Measurements from ENCODE around the gene GLCCI1. TPM values are rescaled to one million over a fixed set of nuclear protein-coding genes. Genes with fewer than 3 reads are reported as not detected.
"Not testable (repeated sequence)": the region's sequence is repeated elsewhere in the genome, so short reads cannot be mapped to it uniquely, and the experiment has no call there.

Gene GLCCI1
- total and polyA plus RNA-seq, 4 donors = 1.4 to 5.9 (median 4.3) TPM

DNA sequence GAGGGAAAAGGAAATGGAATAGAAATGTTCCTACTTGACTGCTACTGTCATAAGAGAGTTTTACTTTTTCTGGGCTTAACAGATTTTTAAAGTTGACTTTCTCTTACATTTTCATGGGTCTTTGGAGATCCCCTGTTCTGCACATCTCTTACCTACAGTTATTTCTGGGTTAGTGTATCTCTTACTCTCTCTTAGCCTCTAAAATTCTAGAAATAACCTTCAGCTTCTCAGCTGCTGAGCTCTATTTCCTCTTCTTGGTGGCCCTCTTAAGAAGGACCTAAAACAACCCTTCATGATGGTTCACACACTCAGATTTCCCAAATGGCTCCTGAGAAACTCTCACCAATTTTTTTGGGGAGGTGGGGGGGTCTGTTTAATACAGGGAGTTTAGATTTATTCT, 79.5 kb downstream of the GLCCI1 start:
- not testable (repeated sequence) for H3K36me3 ChIP-seq (ENCODE audit: control insufficient read depth in 4 of 4, insufficient read depth in 3 of 4, low read depth in 1 of 4, low read length in 3 of 4); H3K27me3 ChIP-seq (ENCODE audit: control insufficient read depth in 4 of 4, insufficient read depth in 4 of 4, low read length in 3 of 4); H3K9ac ChIP-seq (ENCODE audit: low read depth in 1 of 2, low read length in 2 of 2); H3K4me3 ChIP-seq (ENCODE audit: low read depth in 1 of 3, low read length in 3 of 3); H3K4me1 ChIP-seq (ENCODE audit: control insufficient read depth in 4 of 4, insufficient read depth in 4 of 4, low read length in 3 of 4); H3K27ac ChIP-seq (ENCODE audit: low read depth in 1 of 2, low read length in 2 of 2); DNase-seq (ENCODE audit: low spot score); H3K9me3 ChIP-seq (ENCODE audit: control insufficient read depth in 4 of 4, low read length in 3 of 4)

DNA sequence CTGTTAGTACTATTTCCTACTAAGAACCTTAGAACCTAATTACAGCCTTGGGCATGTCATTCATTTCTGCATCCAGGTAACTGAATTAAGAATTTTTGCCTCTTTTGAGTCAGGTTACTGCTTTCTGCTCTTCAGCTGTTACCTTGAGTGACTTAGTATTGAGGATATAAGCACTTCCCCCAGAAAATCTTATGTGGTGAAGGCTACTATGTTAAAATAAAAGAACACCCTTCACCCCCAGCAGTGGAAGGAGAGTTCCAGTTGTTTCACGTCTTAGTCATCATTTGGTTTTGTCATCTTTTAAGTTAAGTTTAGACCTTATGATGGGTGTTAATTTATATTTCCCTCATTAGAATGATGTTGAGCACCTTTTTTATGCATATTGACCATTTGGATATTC, 82.8 kb downstream of the GLCCI1 start:
- WGBS = 87% methylated on average over 1 of the region's 1 CpG
- H3K4me1 ChIP-seq (ENCODE audit: control insufficient read depth in 4 of 4, insufficient read depth in 4 of 4, low read length in 3 of 4) = no peaks in the 10 kb centered on the region
- TF ChIP-seq FOXA1 (IDR thresholded peaks at IDR 0.05) = no peak
- TF ChIP-seq, protein P1, sequence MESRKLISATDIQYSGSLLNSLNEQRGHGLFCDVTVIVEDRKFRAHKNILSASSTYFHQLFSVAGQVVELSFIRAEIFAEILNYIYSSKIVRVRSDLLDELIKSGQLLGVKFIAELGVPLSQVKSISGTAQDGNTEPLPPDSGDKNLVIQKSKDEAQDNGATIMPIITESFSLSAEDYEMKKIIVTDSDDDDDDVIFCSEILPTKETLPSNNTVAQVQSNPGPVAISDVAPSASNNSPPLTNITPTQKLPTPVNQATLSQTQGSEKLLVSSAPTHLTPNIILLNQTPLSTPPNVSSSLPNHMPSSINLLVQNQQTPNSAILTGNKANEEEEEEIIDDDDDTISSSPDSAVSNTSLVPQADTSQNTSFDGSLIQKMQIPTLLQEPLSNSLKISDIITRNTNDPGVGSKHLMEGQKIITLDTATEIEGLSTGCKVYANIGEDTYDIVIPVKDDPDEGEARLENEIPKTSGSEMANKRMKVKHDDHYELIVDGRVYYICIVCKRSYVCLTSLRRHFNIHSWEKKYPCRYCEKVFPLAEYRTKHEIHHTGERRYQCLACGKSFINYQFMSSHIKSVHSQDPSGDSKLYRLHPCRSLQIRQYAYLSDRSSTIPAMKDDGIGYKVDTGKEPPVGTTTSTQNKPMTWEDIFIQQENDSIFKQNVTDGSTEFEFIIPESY (IDR thresholded peaks at IDR 0.05) = no peak
- TF ChIP-seq, protein P2, sequence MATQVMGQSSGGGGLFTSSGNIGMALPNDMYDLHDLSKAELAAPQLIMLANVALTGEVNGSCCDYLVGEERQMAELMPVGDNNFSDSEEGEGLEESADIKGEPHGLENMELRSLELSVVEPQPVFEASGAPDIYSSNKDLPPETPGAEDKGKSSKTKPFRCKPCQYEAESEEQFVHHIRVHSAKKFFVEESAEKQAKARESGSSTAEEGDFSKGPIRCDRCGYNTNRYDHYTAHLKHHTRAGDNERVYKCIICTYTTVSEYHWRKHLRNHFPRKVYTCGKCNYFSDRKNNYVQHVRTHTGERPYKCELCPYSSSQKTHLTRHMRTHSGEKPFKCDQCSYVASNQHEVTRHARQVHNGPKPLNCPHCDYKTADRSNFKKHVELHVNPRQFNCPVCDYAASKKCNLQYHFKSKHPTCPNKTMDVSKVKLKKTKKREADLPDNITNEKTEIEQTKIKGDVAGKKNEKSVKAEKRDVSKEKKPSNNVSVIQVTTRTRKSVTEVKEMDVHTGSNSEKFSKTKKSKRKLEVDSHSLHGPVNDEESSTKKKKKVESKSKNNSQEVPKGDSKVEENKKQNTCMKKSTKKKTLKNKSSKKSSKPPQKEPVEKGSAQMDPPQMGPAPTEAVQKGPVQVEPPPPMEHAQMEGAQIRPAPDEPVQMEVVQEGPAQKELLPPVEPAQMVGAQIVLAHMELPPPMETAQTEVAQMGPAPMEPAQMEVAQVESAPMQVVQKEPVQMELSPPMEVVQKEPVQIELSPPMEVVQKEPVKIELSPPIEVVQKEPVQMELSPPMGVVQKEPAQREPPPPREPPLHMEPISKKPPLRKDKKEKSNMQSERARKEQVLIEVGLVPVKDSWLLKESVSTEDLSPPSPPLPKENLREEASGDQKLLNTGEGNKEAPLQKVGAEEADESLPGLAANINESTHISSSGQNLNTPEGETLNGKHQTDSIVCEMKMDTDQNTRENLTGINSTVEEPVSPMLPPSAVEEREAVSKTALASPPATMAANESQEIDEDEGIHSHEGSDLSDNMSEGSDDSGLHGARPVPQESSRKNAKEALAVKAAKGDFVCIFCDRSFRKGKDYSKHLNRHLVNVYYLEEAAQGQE (IDR thresholded peaks at IDR 0.05) = no peak
- no peak overlapping the region for H3K4me3 ChIP-seq (ENCODE audit: low read depth in 1 of 3, low read length in 3 of 3)
- H3K9ac ChIP-seq (ENCODE audit: low read depth in 1 of 2, low read length in 2 of 2) = no peak overlapping the region
- H3K27ac ChIP-seq (ENCODE audit: low read depth in 1 of 2, low read length in 2 of 2) = no peak overlapping the region
- H3K27me3 ChIP-seq (ENCODE audit: control insufficient read depth in 4 of 4, insufficient read depth in 4 of 4, low read length in 3 of 4) = no peaks in the 10 kb centered on the region
- H3K9me3 ChIP-seq (ENCODE audit: control insufficient read depth in 4 of 4, low read length in 3 of 4) = no peaks in the 10 kb centered on the region
- peaks cover 0 to 8% (median 2%) of the 10 kb centered on the region in 4 donors for H3K36me3 ChIP-seq (ENCODE audit: control insufficient read depth in 4 of 4, insufficient read depth in 3 of 4, low read depth in 1 of 4, low read length in 3 of 4)
- DNase-seq (ENCODE audit: low spot score) = no peak

DNA sequence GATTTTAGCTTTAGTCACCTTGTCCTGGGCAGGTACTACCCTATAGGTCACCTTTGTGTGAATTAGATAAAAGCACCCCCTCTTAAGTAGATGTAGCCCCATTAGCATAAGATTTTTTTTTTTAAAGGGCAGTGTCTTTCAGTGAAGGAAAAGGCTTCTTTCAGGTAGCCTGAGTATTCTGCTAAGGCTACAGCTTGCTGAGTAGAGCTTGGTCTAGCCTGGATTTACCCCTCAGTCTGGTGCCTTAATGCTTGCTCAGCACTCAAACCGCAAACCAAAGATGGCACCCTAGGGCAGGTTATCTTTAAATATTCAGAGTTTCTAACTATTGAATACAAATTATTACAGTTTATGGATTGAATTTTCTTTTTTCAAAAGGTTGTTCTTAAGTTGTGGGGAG, 83.4 kb downstream of the GLCCI1 start:
- 97% methylated on average over 1 of the region's 1 CpG for WGBS
- no peak overlapping the region for H3K9ac ChIP-seq (ENCODE audit: low read depth in 1 of 2, low read length in 2 of 2)
- H3K4me3 ChIP-seq (ENCODE audit: low read depth in 1 of 3, low read length in 3 of 3) = no peak overlapping the region
- no peaks in the 10 kb centered on the region for H3K4me1 ChIP-seq (ENCODE audit: control insufficient read depth in 4 of 4, insufficient read depth in 4 of 4, low read length in 3 of 4)
- H3K9me3 ChIP-seq (ENCODE audit: control insufficient read depth in 4 of 4, low read length in 3 of 4) = no peaks in the 10 kb centered on the region
- peaks cover 0 to 12% (median 3%) of the 10 kb centered on the region in 4 donors for H3K36me3 ChIP-seq (ENCODE audit: control insufficient read depth in 4 of 4, insufficient read depth in 3 of 4, low read depth in 1 of 4, low read length in 3 of 4)
- TF ChIP-seq, protein P1 (IDR thresholded peaks at IDR 0.05) = no peak
- TF ChIP-seq TAF1 (conservative IDR thresholded peaks at IDR 0.05) (no peak), YY1 (IDR thresholded peaks at IDR 0.05) (no peak), SP1 (IDR thresholded peaks at IDR 0.05) (no peak), HNF4A (conservative IDR thresholded peaks at IDR 0.05) (no peak), HNF4G (IDR thresholded peaks at IDR 0.05) (no peak)
- TF ChIP-seq, protein P2 (IDR thresholded peaks at IDR 0.05) = no peak
- TF ChIP-seq, protein P3, sequence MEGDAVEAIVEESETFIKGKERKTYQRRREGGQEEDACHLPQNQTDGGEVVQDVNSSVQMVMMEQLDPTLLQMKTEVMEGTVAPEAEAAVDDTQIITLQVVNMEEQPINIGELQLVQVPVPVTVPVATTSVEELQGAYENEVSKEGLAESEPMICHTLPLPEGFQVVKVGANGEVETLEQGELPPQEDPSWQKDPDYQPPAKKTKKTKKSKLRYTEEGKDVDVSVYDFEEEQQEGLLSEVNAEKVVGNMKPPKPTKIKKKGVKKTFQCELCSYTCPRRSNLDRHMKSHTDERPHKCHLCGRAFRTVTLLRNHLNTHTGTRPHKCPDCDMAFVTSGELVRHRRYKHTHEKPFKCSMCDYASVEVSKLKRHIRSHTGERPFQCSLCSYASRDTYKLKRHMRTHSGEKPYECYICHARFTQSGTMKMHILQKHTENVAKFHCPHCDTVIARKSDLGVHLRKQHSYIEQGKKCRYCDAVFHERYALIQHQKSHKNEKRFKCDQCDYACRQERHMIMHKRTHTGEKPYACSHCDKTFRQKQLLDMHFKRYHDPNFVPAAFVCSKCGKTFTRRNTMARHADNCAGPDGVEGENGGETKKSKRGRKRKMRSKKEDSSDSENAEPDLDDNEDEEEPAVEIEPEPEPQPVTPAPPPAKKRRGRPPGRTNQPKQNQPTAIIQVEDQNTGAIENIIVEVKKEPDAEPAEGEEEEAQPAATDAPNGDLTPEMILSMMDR (IDR thresholded peaks at IDR 0.05; ENCODE audit: low read depth, low read length, missing input control) = no peak
- TF ChIP-seq, protein P4, sequence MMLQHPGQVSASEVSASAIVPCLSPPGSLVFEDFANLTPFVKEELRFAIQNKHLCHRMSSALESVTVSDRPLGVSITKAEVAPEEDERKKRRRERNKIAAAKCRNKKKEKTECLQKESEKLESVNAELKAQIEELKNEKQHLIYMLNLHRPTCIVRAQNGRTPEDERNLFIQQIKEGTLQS (IDR thresholded peaks at IDR 0.05) = no peak
- DNase-seq (ENCODE audit: low spot score) = no peak
- no peak overlapping the region for H3K27ac ChIP-seq (ENCODE audit: low read depth in 1 of 2, low read length in 2 of 2)
- H3K27me3 ChIP-seq (ENCODE audit: control insufficient read depth in 4 of 4, insufficient read depth in 4 of 4, low read length in 3 of 4) = no peaks in the 10 kb centered on the region

All from liver (tissue), 9 donors.